Endothelial cell of umbilical vein (primary cell): ENCODE measurements around the gene PRPSAP1.

ENCODE experiments used
- EZH2 ChIP-seq: IDR thresholded peaks from 2 replicates; pipeline ENCODE4 v1.6.1; 2012; ENCODE audit warnings: borderline replicate concordance, low read depth, mild to moderate bottlenecking, moderate library complexity, low read length, inconsistent platforms; ENCODE audit not compliant: severe bottlenecking
- POLR2A ChIP-seq: IDR thresholded peaks from 2 replicates; pipeline ENCODE4 v1.6.1; 2012; ENCODE audit warnings: low read depth, mild to moderate bottlenecking, control low read depth, low read length
- TF ChIP-seq, protein P1 (sequence below), 2 donors: IDR thresholded peaks; 1 replicate in 1 of 2; 2 replicates in 1 of 2; pipeline ENCODE4 v1.5.1; 2011; ENCODE audit warnings: low read length in 2 of 2, mild to moderate bottlenecking in 2 of 2, moderate library complexity in 2 of 2, control low read depth in 1 of 2, inconsistent platforms in 1 of 2, low read depth in 1 of 2; ENCODE audit not compliant: insufficient read depth in 1 of 2; ENCODE audit errors: extremely low read depth in 1 of 2

DNA sequence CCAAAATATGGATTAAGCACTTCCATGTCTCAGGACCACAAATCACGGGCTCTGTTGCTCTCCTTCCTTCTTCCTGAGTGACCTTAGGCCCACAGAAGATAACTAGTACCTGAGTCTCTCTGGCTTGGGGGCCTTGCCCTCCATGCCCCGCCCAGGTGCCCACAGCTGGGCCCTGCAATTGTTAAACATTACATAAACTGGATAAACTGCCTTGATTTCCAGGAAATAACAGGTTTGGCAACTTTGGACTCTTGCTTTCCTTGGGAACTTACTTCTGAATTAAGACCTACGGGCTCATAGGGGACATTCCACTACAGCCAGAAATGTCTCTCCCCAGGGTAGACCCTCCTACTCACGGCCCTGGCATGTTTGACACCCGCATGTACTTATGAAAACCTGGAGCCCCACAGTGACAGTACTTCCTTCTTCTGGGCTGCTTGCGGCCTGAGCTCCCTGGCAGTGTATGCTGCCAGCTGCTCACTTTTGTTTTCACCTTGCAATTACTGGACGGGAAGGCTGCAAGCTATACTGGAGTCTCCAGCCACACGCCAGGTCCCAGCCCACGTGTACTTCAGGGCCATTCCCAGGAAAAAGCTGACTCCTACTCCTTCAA, 90.9 kb downstream of the PRPSAP1 start:
- TF ChIP-seq, protein P1, sequence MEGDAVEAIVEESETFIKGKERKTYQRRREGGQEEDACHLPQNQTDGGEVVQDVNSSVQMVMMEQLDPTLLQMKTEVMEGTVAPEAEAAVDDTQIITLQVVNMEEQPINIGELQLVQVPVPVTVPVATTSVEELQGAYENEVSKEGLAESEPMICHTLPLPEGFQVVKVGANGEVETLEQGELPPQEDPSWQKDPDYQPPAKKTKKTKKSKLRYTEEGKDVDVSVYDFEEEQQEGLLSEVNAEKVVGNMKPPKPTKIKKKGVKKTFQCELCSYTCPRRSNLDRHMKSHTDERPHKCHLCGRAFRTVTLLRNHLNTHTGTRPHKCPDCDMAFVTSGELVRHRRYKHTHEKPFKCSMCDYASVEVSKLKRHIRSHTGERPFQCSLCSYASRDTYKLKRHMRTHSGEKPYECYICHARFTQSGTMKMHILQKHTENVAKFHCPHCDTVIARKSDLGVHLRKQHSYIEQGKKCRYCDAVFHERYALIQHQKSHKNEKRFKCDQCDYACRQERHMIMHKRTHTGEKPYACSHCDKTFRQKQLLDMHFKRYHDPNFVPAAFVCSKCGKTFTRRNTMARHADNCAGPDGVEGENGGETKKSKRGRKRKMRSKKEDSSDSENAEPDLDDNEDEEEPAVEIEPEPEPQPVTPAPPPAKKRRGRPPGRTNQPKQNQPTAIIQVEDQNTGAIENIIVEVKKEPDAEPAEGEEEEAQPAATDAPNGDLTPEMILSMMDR (IDR thresholded peaks at IDR 0.05; ENCODE audit: extremely low read depth in 1 of 2, insufficient read depth in 1 of 2, low read depth in 1 of 2, low read length in 2 of 2) = no peak
- TF ChIP-seq POLR2A = no peak
- TF ChIP-seq EZH2 = no peak
